Panc1 (cell line): Measurements from ENCODE around the gene HSPA12A. TPM values are rescaled to one million over a fixed set of nuclear protein-coding genes. Genes with fewer than 3 reads are reported as not detected.

Experiments
- ATAC-seq: fragments of 200-7000 bp; cut with Tn5 transposase; 2 replicates; pipeline ENCODE4 v1.9.1; 2020; ENCODE audit warnings: mild to moderate bottlenecking, moderate library complexity
- BruUV-seq: library from RNA; stranded (reverse); fragments of 400-500 nt; replicated peaks from 2 replicates; lab custom pipeline; 2021; lab: Mats Ljungman, UMichigan
- CTCF ChIA-PET: fragments of 300-600 bp; sonication (Branson Sonifier 250); formaldehyde crosslinking; loops from one replicate; lab custom pipeline; 2022; ENCODE audit warnings: antibody characterized with exemption; lab: Charles Lee
- POLR2A ChIA-PET: fragments of 300-600 bp; sonication (Branson Sonifier 250); formaldehyde crosslinking; loops from one replicate; lab custom pipeline; 2022; ENCODE audit warnings: antibody characterized with exemption; lab: Charles Lee
- DNase-seq: peaks from one replicate; pipeline ENCODE4 v3.0.0-alpha.2; 2010; ENCODE audit warnings: low read depth, low spot score
- H3K27ac ChIP-seq: 2 replicates; pipeline ENCODE4 v1.5.1; 2011; ENCODE audit warnings: mild to moderate bottlenecking, low read length, inconsistent platforms
- H3K27me3 ChIP-seq: fragments of 200-500 bp; sonication (Bioruptor generic); 2 replicates; pipeline ENCODE4 v1.6.0; 2014; ENCODE audit warnings: low read length, inconsistent platforms; ENCODE audit not compliant: control insufficient read depth, insufficient read depth
- H3K36me3 ChIP-seq: fragments of 200-500 bp; sonication (Bioruptor generic); 2 replicates; pipeline ENCODE4 v1.5.1; 2014; ENCODE audit warnings: inconsistent platforms, mild to moderate bottlenecking, low read length, moderate library complexity; ENCODE audit not compliant: control insufficient read depth, insufficient read depth
- H3K4me1 ChIP-seq: 2 replicates; pipeline ENCODE4 v1.5.1; 2011; ENCODE audit warnings: inconsistent platforms, mild to moderate bottlenecking, low read length, moderate library complexity; ENCODE audit not compliant: control insufficient read depth, insufficient read depth
- H3K4me3 ChIP-seq, 2 experiments: 2 replicates each; pipeline ENCODE4 v1.5.1; 2011 to 2012; ENCODE audit warnings: low read depth in 2 of 2, low read length in 2 of 2, mild to moderate bottlenecking in 2 of 2, inconsistent platforms in 1 of 2, moderate library complexity in 1 of 2
- H3K9me3 ChIP-seq: fragments of 200-500 bp; sonication (Bioruptor generic); 2 replicates; pipeline ENCODE4 v1.5.1; 2014; ENCODE audit warnings: low read depth, mild to moderate bottlenecking, inconsistent platforms, low read length, moderate library complexity; ENCODE audit not compliant: control insufficient read depth, insufficient read depth
- CTCF ChIP-seq: fragments of 450-650 bp; IDR thresholded peaks from 2 replicates; pipeline ENCODE4 v1.5.1; 2017; ENCODE audit warnings: mild to moderate bottlenecking
- POLR2AphosphoS5 ChIP-seq: IDR thresholded peaks from 2 replicates; pipeline ENCODE4 v1.6.1; 2012; ENCODE audit warnings: mild to moderate bottlenecking, low read depth, low read length, moderate library complexity
- SIN3A ChIP-seq: IDR thresholded peaks from 2 replicates; pipeline ENCODE4 v1.6.1; 2012; ENCODE audit warnings: low read depth, mild to moderate bottlenecking, low read length, moderate library complexity, borderline replicate concordance; ENCODE audit not compliant: insufficient read depth
- TCF7L2 ChIP-seq: IDR thresholded peaks from 2 replicates; pipeline ENCODE4 v1.6.1; 2011; ENCODE audit warnings: mild to moderate bottlenecking, low read depth, low read length, inconsistent platforms
- in situ Hi-C: cut with HindIII; loops from 2 replicates; pipeline ENCODE4 v1.10.0; 2016; ENCODE audit warnings: low sequenced_read_pairs, low pct_unique_long_range_greater_than_20kb
- intact Hi-C: fragments of 100-400 bp; cut with micrococcal nuclease; formaldehyde crosslinking; loops from one replicate; pipeline ENCODE4 v1.10.0; 2022; ENCODE audit not compliant: unreplicated experiment
- total RNA-seq: library from RNA; stranded (reverse); gene quantifications from one replicate; pipeline ENCODE4 v1.2.1, GENCODE V29; 2021; ENCODE audit not compliant: unreplicated experiment
- TF ChIP-seq, protein P1 (sequence below), 2 experiments: IDR thresholded peaks; 2 replicates each; pipeline ENCODE4 v1.6.1; 2011 to 2012; ENCODE audit warnings: low read depth in 2 of 2, control low read depth in 1 of 2, low read length in 1 of 2, mild to moderate bottlenecking in 1 of 2, moderate library complexity in 1 of 2; ENCODE audit not compliant: insufficient read depth in 1 of 2

The HSPA12A gene
- total RNA-seq, 1 experiment from 2014 or later: 7.7 TPM

DNA sequence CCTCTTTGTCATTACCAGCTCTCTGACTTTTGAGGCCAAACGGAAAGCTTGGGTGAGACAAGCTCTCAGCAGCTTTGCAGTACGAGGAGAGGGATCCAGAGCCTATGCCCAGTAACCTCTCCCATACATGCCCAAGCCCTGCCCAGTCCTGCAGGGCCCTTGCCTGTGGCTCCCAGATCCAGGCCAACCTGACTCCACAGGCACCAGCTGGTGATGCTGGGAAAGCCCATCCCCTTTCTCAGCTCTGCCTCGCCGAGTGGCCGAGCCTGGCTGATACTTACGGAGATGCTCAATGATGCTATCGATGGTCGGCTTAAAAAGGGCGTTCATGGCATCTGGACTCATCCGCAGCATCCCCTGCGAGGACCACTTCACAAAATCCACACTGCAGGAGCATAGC, 66.2 kb downstream of the HSPA12A start:
- DNase-seq: no peak
- in situ Hi-C loops (no loop called here), intact Hi-C loops (no loop called here)
- no TSS peak for BruUV-seq
- CTCF ChIA-PET: no interaction called here
- Histone ChIP-seq H3K4me1 (no peaks in the 10 kb centered on the region; the same call in 1 of the 2 replicates), H3K27me3 (no peaks in the 10 kb centered on the region), H3K4me3 (no peak overlapping the region), H3K36me3 (no peaks in the 10 kb centered on the region), H3K27ac (no peak overlapping the region), H3K9me3 (no peaks in the 10 kb centered on the region)
- POLR2A ChIA-PET: no interaction called here
- TF ChIP-seq, protein P1, sequence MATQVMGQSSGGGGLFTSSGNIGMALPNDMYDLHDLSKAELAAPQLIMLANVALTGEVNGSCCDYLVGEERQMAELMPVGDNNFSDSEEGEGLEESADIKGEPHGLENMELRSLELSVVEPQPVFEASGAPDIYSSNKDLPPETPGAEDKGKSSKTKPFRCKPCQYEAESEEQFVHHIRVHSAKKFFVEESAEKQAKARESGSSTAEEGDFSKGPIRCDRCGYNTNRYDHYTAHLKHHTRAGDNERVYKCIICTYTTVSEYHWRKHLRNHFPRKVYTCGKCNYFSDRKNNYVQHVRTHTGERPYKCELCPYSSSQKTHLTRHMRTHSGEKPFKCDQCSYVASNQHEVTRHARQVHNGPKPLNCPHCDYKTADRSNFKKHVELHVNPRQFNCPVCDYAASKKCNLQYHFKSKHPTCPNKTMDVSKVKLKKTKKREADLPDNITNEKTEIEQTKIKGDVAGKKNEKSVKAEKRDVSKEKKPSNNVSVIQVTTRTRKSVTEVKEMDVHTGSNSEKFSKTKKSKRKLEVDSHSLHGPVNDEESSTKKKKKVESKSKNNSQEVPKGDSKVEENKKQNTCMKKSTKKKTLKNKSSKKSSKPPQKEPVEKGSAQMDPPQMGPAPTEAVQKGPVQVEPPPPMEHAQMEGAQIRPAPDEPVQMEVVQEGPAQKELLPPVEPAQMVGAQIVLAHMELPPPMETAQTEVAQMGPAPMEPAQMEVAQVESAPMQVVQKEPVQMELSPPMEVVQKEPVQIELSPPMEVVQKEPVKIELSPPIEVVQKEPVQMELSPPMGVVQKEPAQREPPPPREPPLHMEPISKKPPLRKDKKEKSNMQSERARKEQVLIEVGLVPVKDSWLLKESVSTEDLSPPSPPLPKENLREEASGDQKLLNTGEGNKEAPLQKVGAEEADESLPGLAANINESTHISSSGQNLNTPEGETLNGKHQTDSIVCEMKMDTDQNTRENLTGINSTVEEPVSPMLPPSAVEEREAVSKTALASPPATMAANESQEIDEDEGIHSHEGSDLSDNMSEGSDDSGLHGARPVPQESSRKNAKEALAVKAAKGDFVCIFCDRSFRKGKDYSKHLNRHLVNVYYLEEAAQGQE (IDR thresholded peaks at IDR 0.05; ENCODE audit: insufficient read depth in 1 of 2, low read depth in 2 of 2, low read length in 1 of 2): no peak
- TF ChIP-seq POLR2AphosphoS5 (no peak), SIN3A (no peak), CTCF (no peak), TCF7L2 (no peak)
- no peak for ATAC-seq

- no peak for ATAC-seq
- TF ChIP-seq SIN3A (no peak), POLR2AphosphoS5 (no peak), TCF7L2 (no peak), CTCF (no peak)
- TF ChIP-seq, protein P1 (IDR thresholded peaks at IDR 0.05; ENCODE audit: insufficient read depth in 1 of 2, low read depth in 2 of 2, low read length in 1 of 2): no peak
- Histone ChIP-seq H3K36me3 (no peaks in the 10 kb centered on the region), H3K27me3 (no peaks in the 10 kb centered on the region), H3K27ac (no peak overlapping the region), H3K4me3 (no peak overlapping the region), H3K4me1 (no peaks in the 10 kb centered on the region; the same call in 1 of the 2 replicates), H3K9me3 (no peaks in the 10 kb centered on the region)
- no TSS peak for BruUV-seq
- in situ Hi-C loops: no loop called here
- no peak for DNase-seq
- ChIA-PET POLR2A (no interaction called here), CTCF (interaction anchor here (0.5 kb wide), 1 partner anchor 65 kb away, joined by 3 read pairs; no protein-coding TSS in a partner anchor)
- intact Hi-C loops: no loop called here
Measured at GRCh38 chr10:116674901-116675423, 67.4 kb downstream of the HSPA12A start.
